GM18505 (cell line): ENCODE data around the gene SLC16A13.
"Not testable (repeated sequence)": the region's sequence is repeated elsewhere in the genome, so short reads cannot be mapped to it uniquely, and the experiment has no call there.

Experiments used
- ATAC-seq: cut with Tn5 transposase; IDR thresholded peaks from one replicate; pipeline ENCODE4 v1.9.1; 2021; ENCODE audit not compliant: unreplicated experiment
- POLR2A ChIP-seq: IDR thresholded peaks from 4 replicates; pipeline ENCODE4 v1.6.1; 2011; ENCODE audit warnings: borderline replicate concordance; ENCODE audit not compliant: insufficient read depth, insufficient read length; ENCODE audit errors: extremely low read depth

Gene SLC16A13

GRCh38 chr17:7029659-7030058, 6.2 kb upstream of the SLC16A13 start:
- TF ChIP-seq POLR2A: no peak
- ATAC-seq: no peak

- no peak for TF ChIP-seq POLR2A
- peak; percentile 4 for ATAC-seq
Observed at GRCh38 chr17:7034955-7035590, 742 bp upstream of the SLC16A13 start.

- ATAC-seq: no peak
- TF ChIP-seq POLR2A: no peak
Observed at GRCh38 chr17:7038025-7038862, 2.4 kb downstream of the SLC16A13 start.

- no peak for TF ChIP-seq POLR2A
- no peak for ATAC-seq
Observed at GRCh38 chr17:7039832-7040231, 4.0 kb downstream of the SLC16A13 start.

- no peak for ATAC-seq
- TF ChIP-seq POLR2A: no peak
Observed at GRCh38 chr17:7041607-7042500, 6.0 kb downstream of the SLC16A13 start.

GRCh38 chr17:7042501-7043181, 6.8 kb downstream of the SLC16A13 start:
- no peak for ATAC-seq
- no peak for TF ChIP-seq POLR2A

GRCh38 chr17:7043182-7043496, 7.3 kb downstream of the SLC16A13 start:
- TF ChIP-seq POLR2A: no peak

GRCh38 chr17:7043497-7044198, 7.8 kb downstream of the SLC16A13 start, which contains the start of gene SLC16A11:
Gene SLC16A11 (minus strand): TSS chr17:7044092. CDS start chr17:7043513, 579 bp downstream.
- no peak for TF ChIP-seq POLR2A
- ATAC-seq: no peak

More at GRCh38 chr17:7043182-7043496, 7.3 kb downstream of the SLC16A13 start:
- ATAC-seq: no peak

- no peak for TF ChIP-seq POLR2A
- no peak for ATAC-seq
Observed at GRCh38 chr17:7045492-7046126, 9.8 kb downstream of the SLC16A13 start.

GRCh38 chr17:7046127-7046724, 10.4 kb downstream of the SLC16A13 start:
- TF ChIP-seq POLR2A: no peak
- no peak for ATAC-seq

- ATAC-seq: not testable (repeated sequence)
Observed at GRCh38 chr17:7046725-7047397, 11.0 kb downstream of the SLC16A13 start.

- no peak for TF ChIP-seq POLR2A
- no peak for ATAC-seq
Observed at GRCh38 chr17:7047566-7047965, 11.8 kb downstream of the SLC16A13 start.

- TF ChIP-seq POLR2A: no peak
- ATAC-seq: no peak
Observed at GRCh38 chr17:7048968-7049367, 13.2 kb downstream of the SLC16A13 start.

- not testable (repeated sequence) for ATAC-seq
Observed at GRCh38 chr17:7050583-7050982, 14.8 kb downstream of the SLC16A13 start.
